ENCODE data around the gene DDX51. TPM values are rescaled to one million over a fixed set of nuclear protein-coding genes. Genes with fewer than 3 reads are reported as not detected.
A peak's percentile ranks its signal among the peaks of the same experiment; 100 is the strongest.

The DDX51 gene
- total RNA-seq, 2 donors from 2014 or later = 15.2 to 16.7 TPM

DNA sequence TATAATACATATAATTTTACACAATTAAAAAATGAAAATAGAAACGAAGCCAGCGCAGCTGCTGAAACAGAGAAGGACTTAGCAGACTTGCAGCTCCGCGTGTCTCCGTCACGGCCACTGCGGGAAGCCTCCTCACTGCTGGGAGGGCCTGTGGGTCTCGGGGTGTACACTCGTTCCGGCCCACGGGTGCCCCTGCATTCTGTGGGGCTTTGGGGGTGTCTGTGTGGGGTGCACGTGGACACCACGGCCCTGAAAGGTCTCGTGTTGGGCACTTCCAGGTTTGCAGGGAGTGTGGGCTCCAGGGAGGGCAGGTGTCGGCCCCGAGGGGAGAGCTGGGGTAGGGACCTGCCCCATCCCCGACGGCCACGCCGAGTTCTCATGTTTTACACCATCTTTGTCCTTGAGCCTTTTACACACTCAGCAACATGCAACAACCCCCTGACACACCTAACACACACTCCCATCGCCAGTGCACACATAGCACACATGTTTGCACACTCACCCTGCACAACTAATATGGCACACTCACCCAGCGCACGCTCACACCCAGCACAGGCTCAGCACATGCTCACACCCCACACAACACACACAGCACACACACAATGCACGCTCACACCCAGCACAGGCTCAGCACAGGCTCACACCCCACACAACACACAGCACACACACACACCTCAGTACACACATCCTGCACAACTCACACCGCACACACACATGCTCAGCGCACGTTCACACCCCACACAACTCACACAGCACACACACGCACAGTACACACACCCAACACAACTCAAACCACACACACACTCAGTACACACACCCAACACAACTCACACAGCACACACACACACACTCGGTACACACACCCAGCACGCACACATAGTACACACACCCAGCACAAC lies 36.8 kb upstream of the DDX51 start:
- ATAC-seq (no peak), DNase-seq (no peak)
- intact Hi-C loops (cut with DNase I, micrococcal nuclease) = no loop called here

GRCh38 chr12:132179431-132180362 lies 35.6 kb upstream of the DDX51 start:
- DNase-seq = no peak
- intact Hi-C loops (cut with DNase I, micrococcal nuclease) = no loop called here
- no peak for ATAC-seq

- ATAC-seq (peak; percentile 81), DNase-seq (peak in 1 of 2 donors; percentile 42)
- intact Hi-C loops (cut with DNase I, micrococcal nuclease) = no loop called here
These were observed 34.8 kb upstream of the DDX51 start for GRCh38 chr12:132178801-132179401.

DNA sequence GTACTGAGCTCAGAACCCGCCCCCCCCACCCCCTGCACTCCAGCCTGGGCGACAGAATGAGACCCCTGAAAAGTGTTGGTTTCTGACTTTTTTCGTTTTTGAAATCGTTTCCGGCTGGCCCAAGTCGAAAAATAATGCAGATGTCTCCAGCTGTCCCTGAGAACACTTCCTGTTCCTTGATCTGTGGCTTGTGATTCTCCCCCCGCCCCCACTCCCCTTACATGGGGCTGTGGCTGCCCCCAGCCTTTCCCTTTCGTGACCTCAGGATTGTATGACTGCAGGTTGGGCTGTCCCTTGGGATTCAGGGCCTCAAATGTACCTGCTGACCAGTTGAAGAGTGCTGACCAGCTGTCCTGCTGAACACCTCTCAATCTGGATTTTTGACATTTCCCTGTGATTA lies 34.2 kb upstream of the DDX51 start:
- DNase-seq = no peak
- ATAC-seq = no peak
- intact Hi-C loops (cut with DNase I, micrococcal nuclease) = no loop called here

DNA sequence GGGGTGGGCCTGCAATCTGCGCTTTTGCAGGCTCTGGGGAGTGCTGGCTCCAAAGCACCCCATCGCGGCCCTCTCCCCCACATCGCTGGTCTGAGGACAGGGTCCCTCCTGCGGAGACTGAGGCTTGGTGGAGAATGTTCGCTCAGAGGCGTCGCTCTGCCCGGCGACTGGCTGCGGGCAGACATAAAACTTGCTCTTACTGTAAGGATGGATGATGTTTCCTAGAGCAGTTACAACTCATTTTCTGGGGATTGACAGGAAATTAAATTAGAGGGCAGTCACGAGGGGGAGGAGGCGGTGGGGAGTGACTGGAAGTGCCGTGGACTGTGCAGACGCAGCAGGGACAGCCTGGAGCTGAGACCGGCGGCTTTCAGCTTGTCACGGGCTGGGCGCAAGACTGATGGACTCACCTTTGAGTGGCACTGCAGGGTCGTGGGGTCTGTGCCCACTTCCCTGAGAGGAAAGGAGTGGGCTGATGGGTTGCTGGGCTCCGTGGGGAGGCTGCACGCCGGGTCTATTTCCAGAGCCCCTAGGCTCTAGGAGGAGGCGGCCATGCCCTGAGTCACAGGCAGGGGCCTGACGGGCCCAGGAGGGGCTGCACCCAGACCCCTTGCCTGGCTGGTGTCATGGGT lies 32.9 kb upstream of the DDX51 start:
- ATAC-seq (no peak), DNase-seq (no peak)
- intact Hi-C loops (cut with DNase I, micrococcal nuclease) = no loop called here

DNA sequence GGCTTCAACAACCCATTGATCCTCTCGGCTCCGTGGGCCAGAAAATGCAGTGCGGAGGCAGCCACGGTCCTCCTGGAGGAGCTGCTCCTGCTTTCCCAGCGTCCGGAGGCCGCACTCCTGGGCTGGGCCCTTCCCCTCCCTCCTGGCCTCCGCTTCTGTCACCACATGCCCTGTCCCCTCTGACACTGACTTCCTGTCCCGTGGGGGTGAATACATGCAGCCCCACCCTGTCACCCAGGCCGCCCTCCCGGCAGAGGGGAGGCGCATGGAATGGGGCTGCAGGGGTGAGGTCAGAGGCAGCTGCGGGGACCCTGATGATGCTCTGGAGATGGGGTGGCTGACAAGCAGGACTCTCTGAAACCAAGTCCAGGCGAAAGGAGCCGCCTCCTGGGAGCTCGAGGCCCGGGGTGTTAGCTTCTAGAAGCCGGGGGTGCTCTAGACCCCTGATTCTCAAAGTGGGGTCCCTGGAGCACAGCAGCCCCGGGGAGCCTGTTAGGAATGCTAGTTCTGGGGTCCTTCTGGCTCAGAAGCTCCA lies 32.3 kb upstream of the DDX51 start:
- no peak for ATAC-seq
- DNase-seq = no peak
- intact Hi-C loops (cut with DNase I, micrococcal nuclease) = no loop called here

GRCh38 chr12:132175496-132176384 lies 31.6 kb upstream of the DDX51 start:
- intact Hi-C loops (cut with DNase I, micrococcal nuclease) = no loop called here
- no peak for DNase-seq
- peak; percentile 27 for ATAC-seq

GRCh38 chr12:132174839-132175490 lies 30.8 kb upstream of the DDX51 start:
- ATAC-seq (peak; percentile 44), DNase-seq (no peak)
- intact Hi-C loops (cut with DNase I, micrococcal nuclease) = no loop called here

DNA sequence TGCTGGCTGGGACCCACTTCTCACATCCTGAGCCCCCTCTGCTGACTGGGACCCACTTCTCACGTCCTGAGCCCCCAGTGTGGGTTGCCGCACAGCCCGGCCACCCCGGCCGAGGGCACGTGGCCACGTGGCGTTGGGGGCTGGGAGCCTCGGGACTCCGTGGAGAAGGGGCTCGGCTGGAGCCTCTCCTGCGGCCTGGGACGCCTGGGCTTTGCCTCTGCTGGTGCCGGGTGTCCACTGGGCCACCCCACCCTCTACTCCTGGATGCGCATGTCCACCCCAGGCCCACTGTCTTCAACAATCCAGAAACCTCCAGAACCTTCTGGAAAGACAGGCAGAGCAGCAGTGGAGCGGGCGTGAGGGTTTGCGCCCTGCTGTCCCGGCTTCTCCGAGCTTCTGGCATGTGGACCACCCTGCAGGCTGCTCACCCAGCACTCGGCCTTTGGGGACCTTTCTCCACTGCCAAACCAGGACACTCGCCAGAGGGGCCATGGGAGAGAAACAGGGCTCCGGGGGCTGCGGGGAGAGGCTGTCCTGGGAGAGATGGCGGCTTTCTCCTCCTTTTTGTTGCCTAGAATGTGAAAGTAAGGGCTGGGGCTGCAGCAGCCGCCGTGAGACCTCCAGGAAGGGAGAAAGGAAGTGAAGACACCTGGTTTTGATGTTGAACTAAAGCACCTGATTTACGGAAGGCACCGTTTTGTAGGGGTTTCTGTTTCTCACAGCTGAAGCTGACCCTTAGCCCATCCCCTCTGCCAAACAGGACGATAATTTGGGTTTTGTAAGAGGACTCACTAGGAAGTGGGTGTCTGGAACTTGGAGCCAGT lies 30.1 kb upstream of the DDX51 start:
- DNase-seq (no peak), ATAC-seq (no peak)
- intact Hi-C loops (cut with DNase I, micrococcal nuclease) = no loop called here

DNA sequence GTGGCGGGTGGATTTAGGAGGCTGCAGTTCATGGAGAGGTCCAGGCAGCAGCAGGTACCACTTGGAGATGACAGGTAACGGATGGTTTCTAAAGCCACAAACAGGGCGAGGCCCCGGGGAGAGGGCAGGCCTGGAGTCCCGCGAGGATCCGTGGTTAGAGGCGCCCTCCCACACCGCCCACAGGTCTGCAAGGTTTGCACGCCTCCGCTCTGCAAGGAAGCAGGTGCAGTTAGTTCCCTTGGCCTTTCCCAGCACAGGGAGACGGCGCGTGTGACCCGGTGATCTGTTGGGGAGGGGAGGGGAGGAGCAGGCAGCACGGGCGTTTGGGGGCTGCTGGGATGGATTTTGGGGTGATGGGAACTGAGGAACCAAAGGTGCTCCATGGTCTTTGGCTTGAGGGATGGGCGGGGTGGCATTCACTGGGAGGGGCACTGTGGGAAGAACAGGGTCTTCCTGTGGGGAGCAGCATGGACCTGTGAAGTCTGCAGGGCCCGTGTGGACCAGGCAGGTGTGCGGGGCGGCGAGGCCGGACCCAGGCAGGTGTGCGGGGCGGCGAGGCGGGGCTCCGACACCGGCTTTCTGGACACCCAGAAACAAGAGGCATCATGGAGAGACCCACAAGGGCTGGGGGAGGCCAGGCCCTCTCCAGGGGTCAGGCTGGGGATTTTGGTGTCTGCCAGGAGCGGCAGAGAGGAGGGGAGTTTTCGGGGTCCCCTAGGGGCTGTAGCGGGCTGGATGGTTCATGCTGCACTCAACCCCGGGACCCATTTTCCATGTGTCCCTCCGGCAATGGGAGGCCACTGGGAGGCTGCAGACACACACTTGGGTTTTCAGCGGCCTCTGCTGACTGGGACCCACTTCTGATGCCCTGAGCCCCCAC lies 29.3 kb upstream of the DDX51 start:
- DNase-seq (no peak), ATAC-seq (no peak)
- intact Hi-C loops (cut with DNase I, micrococcal nuclease) = no loop called here

DNA sequence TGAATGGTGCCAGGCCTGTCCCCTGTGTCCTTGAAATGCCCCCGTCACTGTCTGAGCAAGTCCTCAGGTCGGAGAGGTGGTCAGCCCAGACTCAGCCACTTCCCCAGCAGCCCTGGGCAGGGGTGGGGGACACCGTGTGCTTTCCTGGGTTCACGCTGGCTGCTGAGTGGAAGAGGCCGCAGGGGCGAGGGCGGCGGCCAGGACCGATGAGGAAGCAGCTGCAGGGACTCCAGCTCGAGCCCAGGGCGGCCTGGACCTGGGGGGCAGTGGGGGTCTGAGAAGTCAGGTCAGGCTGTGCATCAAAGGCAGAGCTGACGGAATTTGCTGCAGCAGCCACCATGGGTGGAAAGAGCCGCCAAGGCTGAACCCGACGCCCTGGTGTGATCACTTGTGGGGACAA lies 28.5 kb upstream of the DDX51 start:
- intact Hi-C loops (cut with DNase I, micrococcal nuclease) = no loop called here
- no peak for ATAC-seq
- no peak for DNase-seq

GRCh38 chr12:132171968-132172521 lies 27.9 kb upstream of the DDX51 start:
- intact Hi-C loops (cut with DNase I, micrococcal nuclease) = no loop called here
- DNase-seq (no peak), ATAC-seq (no peak)

DNA sequence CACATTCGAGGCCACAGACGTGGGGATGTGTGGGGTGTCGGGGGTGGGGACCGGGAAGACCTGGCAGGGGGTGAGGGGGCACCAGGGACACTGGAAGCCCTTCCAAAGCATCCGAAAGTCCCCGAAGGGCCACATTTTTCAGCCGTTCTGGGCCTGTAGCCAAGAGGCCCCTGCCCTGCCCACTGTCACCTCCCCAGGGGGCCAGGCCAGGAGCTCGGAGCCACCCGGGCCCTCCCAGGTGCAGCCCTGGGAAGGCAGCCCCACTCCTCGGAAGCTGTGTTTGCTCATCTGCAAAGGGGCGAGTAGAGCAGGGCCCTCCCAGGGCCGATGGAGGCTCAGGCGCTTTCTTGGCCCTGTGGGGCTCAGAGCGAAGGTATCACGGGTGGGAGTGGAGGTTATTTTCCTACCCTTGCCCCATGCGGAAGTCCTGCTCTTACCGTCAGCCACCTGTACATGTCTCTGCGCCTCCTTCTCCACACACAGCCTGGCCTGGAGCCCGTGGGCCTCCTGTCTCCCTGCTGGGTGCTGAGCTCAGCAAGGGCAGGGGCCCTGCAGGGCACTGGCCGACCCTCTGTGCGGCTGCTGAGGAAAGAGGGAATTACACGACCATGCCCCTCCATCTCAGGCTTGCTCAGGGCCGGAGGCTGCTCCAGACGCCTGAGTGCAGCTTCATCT lies 27.3 kb upstream of the DDX51 start:
- ATAC-seq (no peak), DNase-seq (no peak)
- intact Hi-C loops (cut with DNase I, micrococcal nuclease) = no loop called here

DNA sequence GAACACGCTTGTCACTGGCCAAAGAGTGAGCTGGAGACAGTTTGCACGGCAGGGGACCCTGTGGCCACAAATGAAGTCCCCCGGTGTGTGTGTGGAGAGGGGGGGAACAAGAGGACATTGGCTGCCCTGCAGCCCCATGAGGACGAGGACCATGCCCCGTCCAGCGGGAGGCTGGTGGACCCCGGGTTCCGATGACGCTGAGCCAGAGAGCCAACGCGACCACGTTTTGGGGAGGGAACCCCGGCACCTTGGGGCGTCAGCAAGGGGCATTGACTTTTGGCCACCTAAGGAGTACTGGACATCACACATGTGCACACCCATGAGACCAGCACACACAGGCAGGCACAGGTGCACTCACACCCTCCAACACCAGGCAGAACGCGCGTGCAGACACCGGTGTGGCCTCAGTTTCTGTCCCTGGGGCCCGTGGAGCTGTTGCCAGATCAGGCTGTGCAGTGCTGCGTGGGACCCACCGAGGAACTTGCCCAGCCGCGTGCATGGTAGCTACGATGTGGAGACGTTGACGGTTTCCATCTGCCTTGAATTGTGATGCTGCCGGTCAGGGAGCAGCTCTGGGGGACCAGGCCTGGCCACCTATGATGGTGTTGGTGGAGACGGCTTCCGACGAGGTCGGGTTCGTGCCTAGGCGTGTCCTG lies 26.6 kb upstream of the DDX51 start:
- DNase-seq = no peak
- intact Hi-C loops (cut with DNase I, micrococcal nuclease) = no loop called here
- ATAC-seq = no peak

Measured in left colon (tissue), 2 donors.